T-helper 1 cell treated with Interleukin-12 subunit alpha and Interleukin-12 subunit beta and Interleukin-4 antibody, amounts not matched to agents 30 μg/mL and 1 μg/mL, for 36 hours (primary cell): ENCODE data around the gene C19orf33.
"Not testable (repeated sequence)": the region's sequence is repeated elsewhere in the genome, so short reads cannot be mapped to it uniquely, and the experiment has no call there.

Experiments used
- H3K27ac Mint-ChIP-seq: one replicate; pipeline ENCODE4 v1.8.0; 2021; ENCODE audit warnings: mild to moderate bottlenecking, mixed read lengths
- H3K27me3 Mint-ChIP-seq: one replicate; pipeline ENCODE4 v1.8.0; 2021; ENCODE audit warnings: low read depth, mixed read lengths
- H3K36me3 Mint-ChIP-seq: one replicate; pipeline ENCODE4 v1.8.0; 2021; ENCODE audit warnings: low read depth, mixed read lengths
- H3K4me1 Mint-ChIP-seq: one replicate; pipeline ENCODE4 v1.8.0; 2021; ENCODE audit warnings: low read depth, mixed read lengths
- H3K4me3 Mint-ChIP-seq: one replicate; pipeline ENCODE4 v1.8.0; 2021; ENCODE audit warnings: mild to moderate bottlenecking, moderate library complexity, mixed read lengths
- H3K9me3 Mint-ChIP-seq: one replicate; pipeline ENCODE4 v1.8.0; 2021; ENCODE audit warnings: mixed read lengths

C19orf33 gene

DNA sequence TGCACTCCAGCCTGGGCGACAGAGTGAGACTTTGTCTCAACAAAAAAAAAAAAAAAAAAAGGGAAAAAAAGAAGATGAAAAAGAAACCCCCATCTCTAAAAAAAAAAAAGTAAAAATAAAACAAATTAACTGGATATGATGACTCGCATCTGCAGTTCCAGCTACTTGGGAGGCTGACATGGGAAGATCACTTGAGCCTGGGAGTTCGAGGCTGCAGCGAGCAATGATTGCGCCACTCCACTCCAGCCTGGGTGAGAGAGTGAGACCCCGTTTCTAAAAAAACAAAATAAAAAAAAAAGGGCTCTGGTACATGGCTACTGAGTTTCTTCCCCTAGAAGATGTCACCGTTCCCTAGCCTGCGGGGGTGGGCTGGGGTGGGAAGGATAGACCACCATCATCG lies 29.2 kb downstream of the C19orf33 start:
- H3K36me3 Mint-ChIP-seq: peaks cover 6% of the 10 kb centered on the region

DNA sequence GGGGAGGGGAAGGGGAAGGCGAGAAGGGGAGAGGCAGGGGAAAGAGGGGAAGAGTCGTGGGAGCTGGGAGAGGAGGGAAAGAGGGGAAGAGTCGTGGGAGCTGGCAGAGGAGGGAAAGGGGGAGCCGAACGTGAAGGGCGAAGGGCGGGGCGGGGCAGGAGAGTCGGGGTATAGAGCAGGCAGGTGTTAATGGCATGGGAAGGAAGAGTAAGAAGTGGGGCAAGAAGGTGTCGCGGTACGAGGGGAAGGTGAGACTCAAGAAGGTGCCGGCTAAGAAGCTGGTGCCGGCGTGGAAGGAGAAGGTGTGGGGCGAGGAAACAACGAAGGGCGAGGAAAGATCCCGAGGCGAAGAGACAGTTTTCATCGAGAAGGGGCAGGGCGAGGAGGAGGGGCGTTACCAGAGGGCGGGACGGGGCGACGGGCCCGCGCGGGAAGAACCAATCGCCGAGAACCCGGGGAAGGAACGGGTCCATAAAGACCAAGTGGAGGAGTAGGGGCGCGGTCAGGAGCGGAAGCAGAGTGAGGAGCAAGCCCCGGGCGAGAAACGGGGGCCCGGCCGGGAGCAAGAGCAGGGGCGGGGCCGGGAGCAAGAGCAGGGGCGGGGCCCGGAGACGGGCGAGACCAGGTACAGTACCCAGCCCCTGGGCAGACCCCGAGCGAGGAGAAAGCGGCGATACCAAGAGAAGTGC lies 32.0 kb downstream of the C19orf33 start:
- no peaks in the 10 kb centered on the region for H3K27me3 Mint-ChIP-seq
- H3K36me3 Mint-ChIP-seq: no peaks in the 10 kb centered on the region
- no peaks in the 10 kb centered on the region for H3K9me3 Mint-ChIP-seq
- peaks cover 14% of the 10 kb centered on the region for H3K4me1 Mint-ChIP-seq
- H3K27ac Mint-ChIP-seq: peak overlapping the region; percentile 99
- peak overlapping the region; percentile 95 for H3K4me3 Mint-ChIP-seq

More for the DNA sequence above, 29.2 kb downstream of the C19orf33 start:
- peaks cover 10% of the 10 kb centered on the region for H3K4me1 Mint-ChIP-seq
- H3K27ac Mint-ChIP-seq: no peak overlapping the region
- H3K4me3 Mint-ChIP-seq: no peak overlapping the region
- no peaks in the 10 kb centered on the region for H3K9me3 Mint-ChIP-seq
- no peaks in the 10 kb centered on the region for H3K27me3 Mint-ChIP-seq

DNA sequence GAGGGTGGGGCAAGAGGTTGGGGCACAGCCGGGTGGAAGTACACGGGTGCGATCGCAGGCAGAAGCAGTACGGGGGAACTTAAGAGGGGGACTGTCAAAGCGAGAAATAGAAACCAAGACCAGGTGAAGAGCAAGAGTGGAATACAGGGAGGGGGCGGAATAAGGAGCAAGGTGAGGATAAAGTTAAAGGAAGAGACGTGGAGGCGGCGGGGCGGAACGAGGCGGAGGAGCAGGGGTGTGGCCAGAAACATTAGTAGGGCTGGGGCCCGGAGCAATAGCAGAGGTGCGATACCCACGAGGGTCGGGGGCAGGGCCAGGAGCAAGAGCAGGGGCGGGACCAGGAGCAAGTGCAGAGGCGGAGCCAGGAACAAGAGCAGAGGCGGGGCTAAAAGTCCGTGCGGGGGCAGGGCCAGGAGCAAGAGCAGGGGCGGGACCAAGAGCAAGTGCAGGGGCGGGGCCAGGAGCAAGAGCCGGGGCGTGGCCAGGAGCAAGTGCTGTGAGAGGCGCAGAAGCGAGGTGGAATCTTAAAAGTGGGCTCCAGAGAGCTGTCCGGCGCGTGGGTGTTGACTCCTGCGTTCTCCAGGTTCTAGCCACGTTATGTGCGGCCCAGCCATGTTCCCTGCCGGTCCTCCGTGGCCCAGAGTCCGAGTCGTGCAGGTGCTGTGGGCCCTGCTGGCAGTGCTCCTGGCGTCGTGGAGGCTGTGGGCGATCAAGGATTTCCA lies 32.7 kb downstream of the C19orf33 start:
- Mint-ChIP-seq H3K36me3 (no peaks in the 10 kb centered on the region), H3K27ac (peak overlapping the region; percentile 99), H3K4me1 (peaks cover 14% of the 10 kb centered on the region), H3K9me3 (no peaks in the 10 kb centered on the region), H3K4me3 (peak overlapping the region; percentile 95), H3K27me3 (no peaks in the 10 kb centered on the region)

DNA sequence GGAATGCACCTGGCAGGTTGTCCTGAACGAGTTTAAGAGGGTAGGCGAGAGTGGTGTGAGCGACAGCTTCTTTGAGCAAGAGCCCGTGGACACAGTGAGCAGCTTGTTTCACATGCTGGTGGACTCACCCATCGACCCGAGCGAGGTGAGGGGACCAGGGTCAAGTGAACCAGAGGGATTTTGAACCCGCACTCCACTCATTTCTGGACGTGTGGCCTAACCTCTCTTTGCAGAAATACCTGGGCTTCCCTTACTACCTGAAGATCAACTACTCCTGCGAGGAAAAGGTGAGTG lies 33.3 kb downstream of the C19orf33 start:
- Mint-ChIP-seq H3K27ac (peak overlapping the region; percentile 99), H3K9me3 (no peaks in the 10 kb centered on the region), H3K36me3 (no peaks in the 10 kb centered on the region), H3K4me1 (peaks cover 14% of the 10 kb centered on the region), H3K4me3 (peak overlapping the region; percentile 95), H3K27me3 (no peaks in the 10 kb centered on the region)

DNA sequence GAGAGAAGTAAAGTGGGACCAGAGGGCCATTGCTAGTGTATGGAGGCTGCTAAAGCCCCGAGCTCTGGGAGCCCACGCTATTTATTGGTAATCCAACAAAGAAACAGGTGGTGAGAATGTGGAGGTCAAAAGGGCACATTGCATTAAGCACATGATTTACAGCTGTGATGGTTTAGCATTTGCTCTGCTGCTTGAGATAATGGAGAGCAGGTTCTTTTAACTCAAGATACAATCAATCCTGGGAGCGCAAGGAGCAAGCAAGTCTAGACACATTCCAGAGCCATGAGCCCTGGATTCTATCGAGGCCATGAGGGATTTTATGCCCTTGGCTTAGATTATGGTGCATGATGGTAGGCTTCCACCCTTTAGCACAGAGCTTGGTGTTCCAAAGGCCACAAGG lies 35.0 kb downstream of the C19orf33 start:
- not testable (repeated sequence) for H3K27me3 Mint-ChIP-seq, H3K36me3 Mint-ChIP-seq, H3K4me3 Mint-ChIP-seq, H3K27ac Mint-ChIP-seq, H3K9me3 Mint-ChIP-seq
- H3K4me1 Mint-ChIP-seq: peaks cover 14% of the 10 kb centered on the region

- H3K27me3 Mint-ChIP-seq: no peaks in the 10 kb centered on the region
- no peaks in the 10 kb centered on the region for H3K36me3 Mint-ChIP-seq
- peaks cover 14% of the 10 kb centered on the region for H3K4me1 Mint-ChIP-seq
- no peaks in the 10 kb centered on the region for H3K9me3 Mint-ChIP-seq
- no peak overlapping the region for H3K27ac Mint-ChIP-seq
- no peak overlapping the region for H3K4me3 Mint-ChIP-seq
These were observed 36.9 kb downstream of the C19orf33 start for GRCh38 chr19:38340927-38341326.

- H3K36me3 Mint-ChIP-seq: peaks cover 2% of the 10 kb centered on the region
- H3K4me3 Mint-ChIP-seq: no peak overlapping the region
- H3K27ac Mint-ChIP-seq: no peak overlapping the region
- no peaks in the 10 kb centered on the region for H3K4me1 Mint-ChIP-seq
- no peaks in the 10 kb centered on the region for H3K27me3 Mint-ChIP-seq
- no peaks in the 10 kb centered on the region for H3K9me3 Mint-ChIP-seq
These were observed 42.8 kb downstream of the C19orf33 start for GRCh38 chr19:38346837-38347236.

DNA sequence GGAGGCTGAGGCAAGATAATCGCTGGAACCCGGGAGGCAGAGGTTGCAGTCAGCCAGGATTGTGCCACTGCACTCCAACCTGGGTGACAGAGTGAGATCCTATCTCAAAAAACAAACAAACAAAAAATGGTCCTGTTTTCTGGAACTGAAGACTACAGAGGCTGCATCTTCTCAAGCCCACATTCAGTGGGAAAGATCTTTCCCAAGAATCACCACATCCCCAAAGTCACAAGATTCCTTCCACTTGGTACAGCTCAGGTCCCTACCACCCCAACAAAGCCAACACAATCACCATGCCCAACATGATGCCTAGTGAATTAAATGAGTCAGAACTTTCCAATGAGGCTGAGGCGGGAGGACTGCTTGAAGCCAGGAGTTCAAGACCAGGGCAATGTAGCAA lies 46.8 kb downstream of the C19orf33 start:
- Mint-ChIP-seq H3K9me3 (no peaks in the 10 kb centered on the region), H3K27me3 (peaks cover under 1% of the 10 kb centered on the region), H3K4me1 (no peaks in the 10 kb centered on the region), H3K36me3 (peaks cover 2% of the 10 kb centered on the region), H3K27ac (peak overlapping the region; percentile 29), H3K4me3 (no peak overlapping the region)

DNA sequence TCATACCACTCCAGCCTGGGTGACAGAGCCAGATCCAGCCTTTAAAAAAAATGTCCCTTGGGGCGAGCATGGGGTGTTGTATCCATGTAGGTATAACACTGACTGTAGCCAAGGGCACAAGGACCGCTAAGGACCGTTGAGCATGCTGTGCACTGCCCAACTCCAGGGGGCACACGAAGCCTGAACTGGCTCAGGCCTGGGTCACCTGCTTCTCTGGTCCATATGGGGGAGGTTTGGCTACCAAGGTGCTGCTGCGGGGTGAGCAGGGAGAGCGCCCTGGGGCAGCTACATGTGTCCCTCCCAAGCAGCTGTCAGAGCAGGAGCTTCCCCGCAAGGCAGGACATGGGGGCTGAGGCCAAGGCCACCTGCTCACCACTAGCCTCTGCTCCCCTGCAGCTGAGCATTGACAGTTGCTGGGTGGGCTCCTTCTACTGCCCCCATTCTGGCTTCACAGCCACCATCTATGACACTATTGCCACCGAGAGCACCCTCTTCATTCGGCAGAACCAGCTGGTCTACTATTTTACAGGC lies 47.9 kb downstream of the C19orf33 start:
- no peak overlapping the region for H3K27ac Mint-ChIP-seq
- no peak overlapping the region for H3K4me3 Mint-ChIP-seq
- H3K4me1 Mint-ChIP-seq: no peaks in the 10 kb centered on the region
- peaks cover 5% of the 10 kb centered on the region for H3K27me3 Mint-ChIP-seq
- H3K36me3 Mint-ChIP-seq: no peaks in the 10 kb centered on the region
- no peaks in the 10 kb centered on the region for H3K9me3 Mint-ChIP-seq

- H3K36me3 Mint-ChIP-seq: no peaks in the 10 kb centered on the region
These were observed 48.6 kb downstream of the C19orf33 start for GRCh38 chr19:38352611-38353010.

More at GRCh38 chr19:38352611-38353010, 48.6 kb downstream of the C19orf33 start:
- no peak overlapping the region for H3K4me3 Mint-ChIP-seq
- no peak overlapping the region for H3K27ac Mint-ChIP-seq
- H3K27me3 Mint-ChIP-seq: peaks cover 5% of the 10 kb centered on the region
- H3K4me1 Mint-ChIP-seq: no peaks in the 10 kb centered on the region
- H3K9me3 Mint-ChIP-seq: no peaks in the 10 kb centered on the region
